Parathyroid adenoma (tissue), 2 donors: Measurements from ENCODE around the gene MED13.
"Not testable (repeated sequence)": the region's sequence is repeated elsewhere in the genome, so short reads cannot be mapped to it uniquely, and the experiment has no call there.

Source experiments
- H2AFZ ChIP-seq: fragments of 300-600 bp; sonication (generic); one replicate; pipeline ENCODE4 v1.7.0; 2017; ENCODE audit warnings: antibody characterized with exemption, mild to moderate bottlenecking
- H3K27ac ChIP-seq: fragments of 300-600 bp; sonication (generic); one replicate; pipeline ENCODE4 v1.7.0; 2017
- H3K27me3 ChIP-seq: fragments of 300-600 bp; sonication (generic); one replicate; pipeline ENCODE4 v1.7.0; 2017; ENCODE audit warnings: low read length; ENCODE audit not compliant: control insufficient read depth, insufficient read depth
- H3K36me3 ChIP-seq: fragments of 300-600 bp; sonication (generic); one replicate; pipeline ENCODE4 v1.7.0; 2017; ENCODE audit warnings: low read length; ENCODE audit not compliant: control insufficient read depth, insufficient read depth
- H3K4me1 ChIP-seq: fragments of 300-600 bp; sonication (generic); one replicate; pipeline ENCODE4 v1.7.0; 2017; ENCODE audit warnings: control low read depth
- H3K4me2 ChIP-seq: fragments of 300-600 bp; sonication (generic); one replicate; pipeline ENCODE4 v1.7.0; 2017; ENCODE audit warnings: low read length
- H3K4me3 ChIP-seq: fragments of 300-600 bp; sonication (generic); one replicate; pipeline ENCODE4 v1.7.0; 2017; ENCODE audit warnings: low read depth, low read length
- H3K79me2 ChIP-seq: fragments of 300-600 bp; sonication (generic); one replicate; pipeline ENCODE4 v1.7.0; 2017; ENCODE audit warnings: control low read depth
- H3K9ac ChIP-seq: fragments of 300-600 bp; sonication (generic); one replicate; pipeline ENCODE4 v1.7.0; 2017; ENCODE audit warnings: mild to moderate bottlenecking
- H3K9me3 ChIP-seq: fragments of 300-600 bp; sonication (generic); one replicate; pipeline ENCODE4 v1.7.0; 2017; ENCODE audit warnings: low read length; ENCODE audit not compliant: control insufficient read depth
- CTCF ChIP-seq: fragments of 300-600 bp; sonication (generic); IDR thresholded peaks from one replicate; pipeline ENCODE4 v1.7.0; 2017; ENCODE audit warnings: antibody characterized with exemption, mild to moderate bottlenecking
- donor health status: primary hyperparathyroidism.

The MED13 gene

DNA sequence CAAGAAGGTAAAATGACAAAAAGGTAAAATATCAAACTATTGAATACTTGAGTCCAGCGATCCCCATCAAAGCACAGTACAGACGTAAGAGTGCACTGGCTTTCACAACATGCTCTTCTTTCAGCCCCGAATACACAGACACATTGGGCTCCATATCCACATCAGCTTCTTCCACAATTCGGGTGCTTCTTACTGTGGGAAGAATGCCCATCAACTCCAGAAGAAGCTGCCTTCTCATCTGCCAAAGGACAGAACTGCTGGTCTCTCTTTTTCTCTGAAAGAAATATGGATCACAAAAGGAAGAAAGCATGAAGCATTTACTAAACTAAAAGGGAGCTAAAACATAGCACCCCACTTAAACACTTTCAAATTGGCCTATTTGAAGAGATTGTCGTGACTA lies 157.7 kb downstream of the MED13 start:
- Histone ChIP-seq H3K4me2 (no peak overlapping the region), H3K4me1 (no peaks in the 10 kb centered on the region), H3K27ac (no peak overlapping the region), H2AFZ (no peak overlapping the region), H3K4me3 (no peak overlapping the region), H3K27me3 (no peaks in the 10 kb centered on the region), H3K36me3 (no peaks in the 10 kb centered on the region), H3K79me2 (no peaks in the 10 kb centered on the region), H3K9ac (no peak overlapping the region), H3K9me3 (no peaks in the 10 kb centered on the region)
- no peak for TF ChIP-seq CTCF

DNA sequence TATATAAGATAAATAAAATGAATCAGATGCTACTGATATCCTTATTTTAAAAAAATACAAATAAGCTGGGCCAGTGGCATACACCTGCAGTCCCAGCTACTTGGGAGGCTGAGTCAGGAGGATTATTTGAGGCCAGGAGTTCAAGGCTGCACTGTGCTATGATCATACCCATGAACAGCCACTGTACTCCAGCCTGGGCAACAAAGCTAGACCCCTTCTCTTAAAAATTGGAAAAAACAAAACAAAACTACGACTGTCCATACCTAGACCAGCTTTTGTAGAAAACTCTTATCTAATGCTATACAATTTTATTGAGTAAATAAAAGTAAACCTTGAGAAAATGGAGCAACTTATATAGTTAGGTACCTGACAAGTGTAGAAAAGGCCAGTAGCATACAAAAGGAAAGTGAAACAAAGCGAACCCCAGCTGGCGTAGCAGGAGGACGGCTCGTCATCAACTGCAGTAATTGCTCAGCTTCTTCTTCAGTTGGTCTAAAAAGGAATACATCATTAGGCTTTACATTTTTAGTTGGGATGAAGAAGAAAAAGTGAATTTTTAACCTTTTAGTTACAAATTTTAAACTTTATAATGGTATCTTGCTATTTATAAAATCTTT lies 160.9 kb downstream of the MED13 start:
- Histone ChIP-seq H3K4me2 (no peak overlapping the region), H3K9ac (no peak overlapping the region), H3K27ac (no peak overlapping the region), H3K27me3 (no peaks in the 10 kb centered on the region), H3K9me3 (no peaks in the 10 kb centered on the region), H3K4me3 (no peak overlapping the region), H3K79me2 (no peaks in the 10 kb centered on the region), H3K4me1 (no peaks in the 10 kb centered on the region), H2AFZ (no peak overlapping the region), H3K36me3 (no peaks in the 10 kb centered on the region)
- no peak for TF ChIP-seq CTCF

DNA sequence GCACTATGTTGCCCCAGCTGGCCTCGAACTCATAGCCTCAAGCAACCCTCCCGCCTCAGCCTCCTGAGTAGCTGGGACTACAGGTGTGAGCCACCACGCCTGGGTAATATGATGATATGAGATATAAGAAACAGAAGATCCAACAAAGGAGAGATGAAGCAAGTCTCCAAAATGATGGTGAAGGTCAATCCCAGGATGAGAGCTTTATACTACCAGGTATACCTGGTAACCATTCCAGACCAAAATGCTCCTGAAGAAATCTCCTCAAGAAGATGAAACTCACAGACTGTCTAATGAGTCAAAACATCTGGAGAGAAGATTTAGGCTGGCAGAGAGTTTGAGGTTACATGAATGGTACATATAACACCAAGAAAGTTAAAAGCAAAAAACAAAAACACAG lies 161.8 kb downstream of the MED13 start:
- H2AFZ ChIP-seq: no peak overlapping the region
- H3K4me1 ChIP-seq: no peaks in the 10 kb centered on the region
- H3K9me3 ChIP-seq: no peaks in the 10 kb centered on the region
- no peaks in the 10 kb centered on the region for H3K27me3 ChIP-seq
- no peak overlapping the region for H3K4me3 ChIP-seq
- no peaks in the 10 kb centered on the region for H3K79me2 ChIP-seq
- H3K27ac ChIP-seq: no peak overlapping the region
- H3K4me2 ChIP-seq: no peak overlapping the region
- H3K9ac ChIP-seq: no peak overlapping the region
- no peak for TF ChIP-seq CTCF
- H3K36me3 ChIP-seq: no peaks in the 10 kb centered on the region

DNA sequence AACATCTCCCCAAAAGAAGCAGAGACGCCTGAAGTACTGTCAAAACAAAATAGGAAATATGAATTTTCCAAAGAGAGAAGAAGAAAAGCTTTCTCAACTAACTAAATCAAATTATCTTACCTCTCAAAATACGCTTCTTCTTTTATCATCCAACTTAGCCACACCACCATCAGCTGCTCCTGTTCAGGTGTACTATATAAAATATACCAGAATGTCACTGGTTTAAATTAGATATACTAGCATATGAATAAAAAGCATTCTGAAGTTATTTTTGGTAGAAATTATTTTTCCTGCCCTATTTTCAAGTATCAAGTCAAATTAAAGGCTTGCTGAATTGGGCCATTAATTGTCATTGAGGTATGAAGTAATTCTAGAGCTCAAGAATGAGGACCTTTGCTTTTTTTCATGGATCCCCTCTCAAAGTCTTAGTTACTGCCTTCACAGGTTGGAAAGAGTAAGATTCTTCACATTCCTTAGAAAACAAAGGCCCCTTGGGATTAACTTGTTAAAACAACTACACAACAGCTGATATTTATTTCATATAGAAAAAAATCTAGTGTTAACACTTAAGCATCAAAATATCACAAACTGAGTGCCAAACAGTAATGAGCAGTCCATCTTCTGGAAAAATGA lies 167.4 kb downstream of the MED13 start:
- Histone ChIP-seq H3K4me3 (no peak overlapping the region), H3K9ac (no peak overlapping the region), H3K9me3 (no peaks in the 10 kb centered on the region), H2AFZ (no peak overlapping the region), H3K27me3 (no peaks in the 10 kb centered on the region), H3K79me2 (no peaks in the 10 kb centered on the region), H3K4me1 (no peaks in the 10 kb centered on the region), H3K27ac (no peak overlapping the region), H3K36me3 (no peaks in the 10 kb centered on the region), H3K4me2 (no peak overlapping the region)
- TF ChIP-seq CTCF: no peak

GRCh38 chr17:61895391-61895790 lies 169.7 kb downstream of the MED13 start:
- no peak overlapping the region for H3K4me2 ChIP-seq
- H3K27ac ChIP-seq: no peak overlapping the region
- H3K27me3 ChIP-seq: no peaks in the 10 kb centered on the region
- H3K4me3 ChIP-seq: no peak overlapping the region
- H3K9me3 ChIP-seq: no peaks in the 10 kb centered on the region
- no peaks in the 10 kb centered on the region for H3K79me2 ChIP-seq
- no peak overlapping the region for H3K9ac ChIP-seq
- no peak overlapping the region for H2AFZ ChIP-seq
- H3K36me3 ChIP-seq: no peaks in the 10 kb centered on the region
- H3K4me1 ChIP-seq: no peaks in the 10 kb centered on the region
- TF ChIP-seq CTCF: no peak

DNA sequence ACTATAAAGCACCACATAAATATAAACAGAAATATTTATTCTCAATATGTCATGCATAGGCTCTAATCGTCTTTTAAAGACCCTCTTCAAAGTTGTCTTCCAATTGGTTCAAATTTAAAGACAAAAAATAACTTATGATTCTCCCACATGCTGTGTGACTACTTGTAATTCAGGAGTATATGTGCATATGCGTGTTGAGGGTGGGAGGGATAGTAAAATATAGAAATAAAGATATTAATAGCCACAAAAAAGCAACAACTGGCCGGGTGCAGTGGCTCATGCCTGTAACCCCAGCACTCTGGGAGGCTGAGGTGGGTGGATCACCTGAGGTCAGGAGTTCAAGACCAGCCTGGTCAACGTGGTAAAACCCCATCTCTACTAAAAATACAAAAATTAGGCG lies 170.8 kb downstream of the MED13 start:
- H3K27ac ChIP-seq, H3K4me1 ChIP-seq, H3K9me3 ChIP-seq, H3K9ac ChIP-seq, H3K27me3 ChIP-seq, H3K79me2 ChIP-seq, H3K36me3 ChIP-seq, H3K4me3 ChIP-seq, H3K4me2 ChIP-seq, H2AFZ ChIP-seq: not testable (repeated sequence)
